ENCODE measurements around the gene CTNNBL1. TPM values are rescaled to one million over a fixed set of nuclear protein-coding genes. Genes with fewer than 3 reads are reported as not detected.

Gene CTNNBL1, protein sequence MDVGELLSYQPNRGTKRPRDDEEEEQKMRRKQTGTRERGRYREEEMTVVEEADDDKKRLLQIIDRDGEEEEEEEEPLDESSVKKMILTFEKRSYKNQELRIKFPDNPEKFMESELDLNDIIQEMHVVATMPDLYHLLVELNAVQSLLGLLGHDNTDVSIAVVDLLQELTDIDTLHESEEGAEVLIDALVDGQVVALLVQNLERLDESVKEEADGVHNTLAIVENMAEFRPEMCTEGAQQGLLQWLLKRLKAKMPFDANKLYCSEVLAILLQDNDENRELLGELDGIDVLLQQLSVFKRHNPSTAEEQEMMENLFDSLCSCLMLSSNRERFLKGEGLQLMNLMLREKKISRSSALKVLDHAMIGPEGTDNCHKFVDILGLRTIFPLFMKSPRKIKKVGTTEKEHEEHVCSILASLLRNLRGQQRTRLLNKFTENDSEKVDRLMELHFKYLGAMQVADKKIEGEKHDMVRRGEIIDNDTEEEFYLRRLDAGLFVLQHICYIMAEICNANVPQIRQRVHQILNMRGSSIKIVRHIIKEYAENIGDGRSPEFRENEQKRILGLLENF
- 10 to 100 TPM; 29.9 to 39.9 TPM for total RNA-seq

DNA sequence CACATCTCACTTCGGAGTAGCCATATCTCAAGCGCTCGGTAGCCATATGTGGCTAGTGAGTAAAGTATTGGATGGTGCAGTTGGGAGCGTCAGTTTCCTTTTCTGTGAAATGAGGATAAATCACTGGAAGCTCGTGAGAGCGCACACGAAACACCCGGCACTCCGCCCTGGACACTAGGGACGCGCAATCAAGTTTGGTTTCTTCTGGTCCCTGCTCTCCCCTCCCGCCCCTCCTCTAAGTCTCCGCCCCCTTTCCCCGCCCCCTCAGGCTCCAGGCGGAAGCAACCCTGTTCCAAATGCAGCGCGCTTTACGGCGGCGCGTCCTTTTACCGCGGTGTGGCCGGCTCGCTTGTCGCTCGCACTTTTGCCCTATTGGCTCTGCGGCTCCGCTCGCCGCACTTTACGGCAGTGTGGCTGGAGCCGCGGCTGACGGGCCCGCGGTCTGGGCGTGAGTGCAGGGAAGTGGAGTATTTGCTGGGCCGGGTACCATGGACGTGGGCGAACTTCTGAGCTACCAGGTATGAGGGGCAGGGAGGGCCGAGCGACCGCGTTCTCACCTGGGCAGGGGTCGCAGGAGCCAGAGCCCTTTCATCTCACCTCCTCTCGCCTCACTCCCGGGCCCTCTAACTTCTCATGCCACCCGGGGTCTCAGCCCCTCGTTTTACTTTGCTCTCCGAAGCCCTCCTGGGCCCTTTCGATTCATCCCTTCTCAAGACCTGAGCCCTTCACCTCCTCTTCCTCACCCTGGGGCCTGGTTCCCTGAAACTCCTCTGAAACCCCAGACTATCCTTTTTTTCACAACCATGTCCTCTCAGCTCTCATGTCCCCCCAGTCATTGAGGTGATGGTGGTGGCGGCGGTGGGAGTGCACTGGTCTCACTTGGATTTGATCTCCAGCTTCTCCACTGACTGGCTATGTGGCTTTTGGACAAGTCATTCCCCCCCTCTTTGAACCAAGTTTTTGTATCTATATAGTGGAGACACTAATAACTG, at the start of gene CTNNBL1:
CTNNBL1 (plus strand) TSS at position 396 of the 992 bp plus-strand sequence; CDS start at position 489, 93 bp downstream.
- TF ChIP-seq, protein P1, sequence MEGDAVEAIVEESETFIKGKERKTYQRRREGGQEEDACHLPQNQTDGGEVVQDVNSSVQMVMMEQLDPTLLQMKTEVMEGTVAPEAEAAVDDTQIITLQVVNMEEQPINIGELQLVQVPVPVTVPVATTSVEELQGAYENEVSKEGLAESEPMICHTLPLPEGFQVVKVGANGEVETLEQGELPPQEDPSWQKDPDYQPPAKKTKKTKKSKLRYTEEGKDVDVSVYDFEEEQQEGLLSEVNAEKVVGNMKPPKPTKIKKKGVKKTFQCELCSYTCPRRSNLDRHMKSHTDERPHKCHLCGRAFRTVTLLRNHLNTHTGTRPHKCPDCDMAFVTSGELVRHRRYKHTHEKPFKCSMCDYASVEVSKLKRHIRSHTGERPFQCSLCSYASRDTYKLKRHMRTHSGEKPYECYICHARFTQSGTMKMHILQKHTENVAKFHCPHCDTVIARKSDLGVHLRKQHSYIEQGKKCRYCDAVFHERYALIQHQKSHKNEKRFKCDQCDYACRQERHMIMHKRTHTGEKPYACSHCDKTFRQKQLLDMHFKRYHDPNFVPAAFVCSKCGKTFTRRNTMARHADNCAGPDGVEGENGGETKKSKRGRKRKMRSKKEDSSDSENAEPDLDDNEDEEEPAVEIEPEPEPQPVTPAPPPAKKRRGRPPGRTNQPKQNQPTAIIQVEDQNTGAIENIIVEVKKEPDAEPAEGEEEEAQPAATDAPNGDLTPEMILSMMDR (IDR thresholded peaks at IDR 0.05), result peak in 1 of 2 donors; percentile 38

DNA sequence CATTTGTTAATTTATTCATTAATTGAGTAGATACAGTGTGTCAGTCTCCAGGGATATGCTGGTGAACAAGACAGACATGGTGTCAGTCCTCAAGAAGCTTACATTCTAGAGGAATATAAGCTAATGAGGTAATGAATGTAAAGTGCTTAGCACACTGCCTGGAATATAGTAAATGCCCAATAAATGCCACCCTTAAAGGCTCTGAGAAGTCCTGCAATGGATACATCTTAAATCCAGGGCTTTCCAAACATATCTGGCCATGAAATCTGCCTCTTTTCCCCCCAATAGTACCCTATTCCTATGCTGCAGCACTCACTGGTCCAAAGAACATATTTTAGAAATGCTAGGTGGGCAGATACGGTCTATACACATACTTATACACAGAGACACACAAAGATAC, 49.2 kb upstream of the CTNNBL1 start:
- TF ChIP-seq, protein P1 (IDR thresholded peaks at IDR 0.05), result no peak
- no peak for DNase-seq (ENCODE audit: low spot score)
- Histone ChIP-seq H3K36me3 (no peaks in the 10 kb centered on the region), H3K27me3 (no peaks in the 10 kb centered on the region), H3K4me3 (no peak overlapping the region), H3K27ac (no peak overlapping the region), H3K9me3 (no peaks in the 10 kb centered on the region), H3K4me1 (peaks cover 0 to 3% of the 10 kb centered on the region in 2 donors)

More for the DNA sequence above, at the start of gene CTNNBL1:
- Histone ChIP-seq H3K27me3 (no peaks in the 10 kb centered on the region), H3K4me1 (peaks cover 0 to 25% of the 10 kb centered on the region in 2 donors), H3K36me3 (no peaks in the 10 kb centered on the region), H3K9me3 (no peaks in the 10 kb centered on the region), H3K27ac (peak within 1 kb of the TSS; percentile 62 to 69), H3K4me3 (peak within 1 kb of the TSS; percentile 75 to 90)
- DNase-seq (ENCODE audit: low spot score), result peak; percentile 96

DNA sequence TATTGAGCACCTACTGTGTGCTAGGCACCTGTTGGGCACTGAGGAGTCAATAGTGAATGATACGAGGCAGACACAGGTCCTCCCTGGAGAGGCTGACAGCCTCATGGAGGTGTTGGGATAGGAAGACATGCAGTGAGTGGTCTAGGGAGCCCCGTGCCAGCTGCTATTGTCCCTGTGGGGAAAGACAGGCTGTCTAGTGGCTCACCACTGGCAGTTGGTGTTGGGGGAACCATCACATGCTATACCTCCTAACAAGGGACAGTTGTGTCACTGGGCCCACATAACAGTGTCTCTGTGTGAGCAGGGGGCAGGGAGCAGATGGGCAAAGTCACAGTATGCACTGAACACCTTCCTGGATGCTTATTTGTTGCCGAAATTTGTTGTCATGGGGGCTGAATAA, 45.9 kb upstream of the CTNNBL1 start:
- Histone ChIP-seq H3K27ac (no peak overlapping the region), H3K36me3 (no peaks in the 10 kb centered on the region), H3K4me3 (no peak overlapping the region), H3K9me3 (no peaks in the 10 kb centered on the region), H3K4me1 (peaks cover 0 to 3% of the 10 kb centered on the region in 2 donors), H3K27me3 (no peaks in the 10 kb centered on the region)
- TF ChIP-seq, protein P1 (IDR thresholded peaks at IDR 0.05), result no peak
- no peak for DNase-seq (ENCODE audit: low spot score)

DNA sequence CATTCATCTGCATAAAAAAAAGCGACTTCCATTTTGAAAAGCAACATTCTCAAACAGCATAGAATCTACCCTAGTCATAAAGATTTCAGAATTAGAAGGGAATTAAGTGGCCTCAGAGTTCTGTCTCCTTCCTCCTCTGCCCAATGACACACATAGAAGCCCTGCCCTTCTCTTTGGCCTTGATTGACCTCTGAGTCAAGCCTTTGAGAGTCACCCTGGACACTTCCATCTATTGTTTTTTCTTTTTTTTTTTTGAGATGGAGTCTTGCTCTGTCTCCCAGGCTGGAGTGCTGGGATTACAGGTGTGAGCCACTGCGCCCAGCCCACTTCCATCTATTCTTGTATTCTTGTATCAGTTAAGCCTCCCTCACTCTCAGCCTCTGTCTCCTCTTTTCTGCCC, 44.8 kb upstream of the CTNNBL1 start:
- Histone ChIP-seq H3K4me3 (no peak overlapping the region), H3K36me3 (no peaks in the 10 kb centered on the region), H3K4me1 (peaks cover 0 to 3% of the 10 kb centered on the region in 2 donors), H3K27me3 (no peaks in the 10 kb centered on the region), H3K9me3 (no peaks in the 10 kb centered on the region), H3K27ac (no peak overlapping the region)
- TF ChIP-seq, protein P1 (IDR thresholded peaks at IDR 0.05), result no peak
- no peak for DNase-seq (ENCODE audit: low spot score)

DNA sequence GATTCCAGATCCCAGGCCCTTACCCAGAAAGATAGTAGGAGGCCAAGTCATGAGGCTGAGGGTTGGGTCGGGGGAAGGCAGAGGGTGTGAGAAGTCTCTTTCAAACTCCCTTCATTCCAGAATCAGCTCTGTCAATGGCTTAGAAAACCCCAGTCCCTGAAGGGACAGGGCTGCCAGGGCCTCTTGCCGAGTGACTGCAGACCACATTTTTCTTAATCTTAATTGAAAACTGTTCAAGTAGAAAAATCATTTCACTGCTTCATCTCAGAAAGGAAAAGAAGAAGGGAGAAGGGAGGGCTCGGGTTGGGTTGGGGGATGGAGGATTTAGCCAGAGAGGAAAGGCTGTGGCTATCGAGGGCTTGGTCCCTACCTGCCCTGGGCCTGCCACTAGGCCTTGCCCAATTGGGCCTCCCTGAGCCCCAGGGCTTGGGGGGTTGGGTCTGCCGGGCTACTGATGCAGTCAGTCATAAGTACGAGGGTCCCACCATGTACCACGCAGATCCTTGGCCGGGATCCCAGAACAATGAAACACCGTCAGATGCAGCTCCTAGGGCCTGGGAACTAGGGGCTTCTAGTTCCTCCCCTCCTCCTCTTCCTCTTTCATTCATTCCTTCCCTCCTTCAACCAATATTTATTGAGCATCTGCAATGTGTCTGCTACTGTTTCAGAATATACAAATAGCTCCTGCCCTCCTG, 44.0 kb upstream of the CTNNBL1 start:
- H3K4me3 ChIP-seq, result no peak overlapping the region
- no peaks in the 10 kb centered on the region for H3K27me3 ChIP-seq
- H3K9me3 ChIP-seq, result no peaks in the 10 kb centered on the region
- no peaks in the 10 kb centered on the region for H3K36me3 ChIP-seq
- DNase-seq (ENCODE audit: low spot score), result no peak
- H3K4me1 ChIP-seq, result peaks cover 0 to 3% of the 10 kb centered on the region in 2 donors
- TF ChIP-seq, protein P1 (IDR thresholded peaks at IDR 0.05), result no peak
- no peak overlapping the region for H3K27ac ChIP-seq

All from right atrium auricular region (tissue), 2 donors.